Transverse colon (tissue), 4 donors: ENCODE results near the gene HK1. TPM values are rescaled to one million over a fixed set of nuclear protein-coding genes. Genes with fewer than 3 reads are reported as not detected.

Experiments used
- DNase-seq: peaks from one replicate; pipeline ENCODE4 v3.0.0-alpha.2; 2019
- H3K27ac ChIP-seq, 4 donors: fragments of 200-600 bp; sonication (generic); 2 replicates each; pipeline ENCODE4 v1.5.1; 2016 to 2018; ENCODE audit warnings: inconsistent platforms in 4 of 4
- H3K27me3 ChIP-seq: fragments of 200-600 bp; sonication (generic); 2 replicates; pipeline ENCODE4 v1.5.1; 2017; ENCODE audit warnings: inconsistent platforms
- H3K36me3 ChIP-seq, 4 donors: fragments of 200-600 bp; sonication (generic); 2 replicates each; pipeline ENCODE4 v1.5.1; 2017 to 2019; ENCODE audit warnings: inconsistent platforms in 4 of 4
- H3K4me1 ChIP-seq, 4 donors: fragments of 200-600 bp; sonication (generic); 2 replicates each; pipeline ENCODE4 v1.5.1; 2017 to 2020; ENCODE audit warnings: inconsistent platforms in 4 of 4
- H3K4me3 ChIP-seq, 4 donors: fragments of 200-600 bp; sonication (generic); 1 replicate in 1 of 4; 2 replicates in 3 of 4; pipeline versions ENCODE4 v1.5.1 to v1.6.1; 2017 to 2019; ENCODE audit warnings: inconsistent platforms in 4 of 4
- H3K9me3 ChIP-seq, 2 donors: fragments of 200-600 bp; sonication (generic); 2 replicates each; pipeline ENCODE4 v1.5.1; 2017 to 2019; ENCODE audit warnings: inconsistent platforms in 2 of 2
- CTCF ChIP-seq, 5 experiments: fragments of 200-600 bp in 3 of 5; fragments of 450-650 bp in 2 of 5; sonication (generic) in 3 of 5; IDR thresholded peaks; 1 replicate in 2 of 5; 2 replicates in 3 of 5; pipeline ENCODE4 v1.5.1; 2016 to 2017; ENCODE audit warnings: antibody characterized with exemption in 5 of 5, inconsistent platforms in 3 of 5, mild to moderate bottlenecking in 2 of 5, moderate library complexity in 1 of 5
- EP300 ChIP-seq: sonication (generic); formaldehyde crosslinking; IDR thresholded peaks from one replicate; pipeline ENCODE4 v1.6.1; 2017; ENCODE audit warnings: antibody characterized with exemption, low read depth
- POLR2A ChIP-seq: fragments of 450-650 bp; IDR thresholded peaks from one replicate; pipeline ENCODE4 v1.6.1; 2016; ENCODE audit warnings: antibody characterized with exemption, mild to moderate bottlenecking, moderate library complexity
- POLR2AphosphoS5 ChIP-seq, 3 donors: sonication (generic); formaldehyde crosslinking; IDR thresholded peaks; one replicate each; pipeline ENCODE4 v1.6.1; 2016; ENCODE audit warnings: antibody characterized with exemption in 3 of 3
- WGBS, 2 donors: methylation state at CpG; one replicate each; pipeline ENCODE4 v1.1.5; 2018; ENCODE audit warnings: low coverage in 1 of 2; 5-methylcytosine and 5-hydroxymethylcytosine counted together
- in situ Hi-C, 4 donors: fragments of 200-750 bp; cut with MboI; loops; one replicate each; pipeline versions ENCODE4 v1.15.0 to v1.15.1; 2017; ENCODE audit warnings: low sequenced_read_pairs in 3 of 4, low pct_ligation_motif_present in 1 of 4, low pct_unique_long_range_greater_than_20kb in 1 of 4
- intact Hi-C: fragments of 100-400 bp; cut with DNase I; formaldehyde crosslinking; loops from one replicate; pipeline ENCODE4 v1.15.1; 2023; ENCODE audit warnings: low total_unique reads
- total RNA-seq, 4 donors: library from RNA; depleted of rRNA; stranded (reverse); fragments of >200 nt; gene quantifications; one replicate each; pipeline ENCODE4 v1.1.0, GENCODE V29; 2016

Gene HK1
- total RNA-seq, 4 donors from 2014 or later, result 27.3 to 69.9 (median 54.0) TPM

GRCh38 chr10:69400936-69401335, 122.6 kb downstream of the HK1 start:
- H3K27me3 ChIP-seq, result no peaks in the 10 kb centered on the region
- intact Hi-C loops (no loop called here), in situ Hi-C loops (loop anchor here in 3 of 4 donors (10.0 to 25.0 kb wide), 2 partner anchors 234 to 236 kb away; partner anchors contain the start of gene FAM241B (in 3 of the 3))
- H3K27ac ChIP-seq, result no peak overlapping the region
- TF ChIP-seq POLR2A (no peak), EP300 (no peak), CTCF (IDR thresholded peaks at IDR 0.05) (no peak), POLR2AphosphoS5 (IDR thresholded peaks at IDR 0.05) (no peak)
- H3K9me3 ChIP-seq, result no peaks in the 10 kb centered on the region
- no peak overlapping the region for H3K4me3 ChIP-seq
- 95 to 98% methylated on average over 10 to 18 of the region's 23 CpGs for WGBS, 2 donors
- peaks cover 0 to 20% (median 0%) of the 10 kb centered on the region in 4 donors for H3K4me1 ChIP-seq
- DNase-seq, result no peak
- peaks cover 0 to 15% (median 5%) of the 10 kb centered on the region in 4 donors for H3K36me3 ChIP-seq

- H3K27ac ChIP-seq, result peak overlapping the region in 1 of 4 donors; percentile 19
- no peaks in the 10 kb centered on the region for H3K27me3 ChIP-seq
- no peak for DNase-seq
- in situ Hi-C loops, result loop anchor here in 3 of 4 donors (10.0 to 25.0 kb wide), 2 partner anchors 233 to 236 kb away; partner anchors contain the start of gene FAM241B (in 3 of the 3)
- TF ChIP-seq POLR2AphosphoS5 (IDR thresholded peaks at IDR 0.05), result no peak
- no peak for TF ChIP-seq EP300
- TF ChIP-seq CTCF (IDR thresholded peaks at IDR 0.05), result no peak
- TF ChIP-seq POLR2A, result no peak
- no peaks in the 10 kb centered on the region for H3K9me3 ChIP-seq
- no peak overlapping the region for H3K4me3 ChIP-seq
- 80 to 93% methylated on average over 2 to 11 of the region's 11 CpGs for WGBS, 2 donors
- intact Hi-C loops, result no loop called here
- H3K4me1 ChIP-seq, result peaks cover 0 to 25% (median 2%) of the 10 kb centered on the region in 4 donors
- peaks cover 0 to 15% (median 5%) of the 10 kb centered on the region in 4 donors for H3K36me3 ChIP-seq
These were observed 123.1 kb downstream of the HK1 start for GRCh38 chr10:69401416-69401815.

- Histone ChIP-seq H3K4me3 (no peak overlapping the region), H3K27ac (peak overlapping the region in 1 of 4 donors; percentile 19), H3K9me3 (no peaks in the 10 kb centered on the region), H3K27me3 (no peaks in the 10 kb centered on the region), H3K4me1 (peaks cover 3 to 34% (median 8%) of the 10 kb centered on the region in 4 donors), H3K36me3 (peaks cover 0 to 15% (median 5%) of the 10 kb centered on the region in 4 donors)
- intact Hi-C loops, result no loop called here
- no peak for TF ChIP-seq EP300
- TF ChIP-seq POLR2AphosphoS5 (IDR thresholded peaks at IDR 0.05), result no peak
- TF ChIP-seq POLR2A, result no peak
- no peak for TF ChIP-seq CTCF (IDR thresholded peaks at IDR 0.05)
- in situ Hi-C loops, result loop anchor here in 3 of 4 donors (10.0 to 25.0 kb wide), 2 partner anchors 232 to 235 kb away; partner anchors contain the start of gene FAM241B (in 3 of the 3)
- DNase-seq, result no peak
- 67 to 83% methylated on average over 3 to 6 of the region's 6 CpGs for WGBS, 2 donors
These were observed 124.1 kb downstream of the HK1 start for GRCh38 chr10:69402386-69402785.

- H3K4me3 ChIP-seq, result no peak overlapping the region
- WGBS, 2 donors, result 72% methylated on average over 1 of the region's 1 CpG; no CpG with 5 or more reads in 1 of the 2 donors
- no peak for TF ChIP-seq POLR2AphosphoS5 (IDR thresholded peaks at IDR 0.05)
- TF ChIP-seq POLR2A, result no peak
- H3K36me3 ChIP-seq, result peaks cover 0 to 15% (median 5%) of the 10 kb centered on the region in 4 donors
- no peaks in the 10 kb centered on the region for H3K9me3 ChIP-seq
- intact Hi-C loops, result no loop called here
- H3K27me3 ChIP-seq, result no peaks in the 10 kb centered on the region
- H3K27ac ChIP-seq, result peak overlapping the region in 1 of 4 donors; percentile 19
- H3K4me1 ChIP-seq, result peaks cover 7 to 41% (median 12%) of the 10 kb centered on the region in 4 donors
- DNase-seq, result no peak
- in situ Hi-C loops, result loop anchor here in 3 of 4 donors (10.0 to 25.0 kb wide), 2 partner anchors 232 to 234 kb away; partner anchors contain the start of gene FAM241B (in 3 of the 3)
These were observed 124.8 kb downstream of the HK1 start for GRCh38 chr10:69403066-69403465.
